CD4-positive, alpha-beta T cell treated with Interleukin-1 beta for 1 hour (primary cell): Measurements from ENCODE around the gene HAT1.
A peak's percentile ranks its signal among the peaks of the same experiment; 100 is the strongest.
"Not testable (repeated sequence)": the region's sequence is repeated elsewhere in the genome, so short reads cannot be mapped to it uniquely, and the experiment has no call there.

ENCODE experiments used
- DNase-seq, 2 donors: peaks; one replicate each; pipeline ENCODE4 v3.0.0-alpha.2; 2020 to 2022

HAT1 gene

GRCh38 chr2:171985076-171985475 is 62.8 kb downstream of the HAT1 start:
- DNase-seq, result no peak

- no peak for DNase-seq
Measured at GRCh38 chr2:171986778-171987177, 64.5 kb downstream of the HAT1 start.

- no peak for DNase-seq
Measured at GRCh38 chr2:171991027-171991426, 68.8 kb downstream of the HAT1 start.

GRCh38 chr2:171995586-171995985 is 73.3 kb downstream of the HAT1 start:
- no peak for DNase-seq

GRCh38 chr2:171996021-171996420 is 73.8 kb downstream of the HAT1 start:
- no peak for DNase-seq

- not testable (repeated sequence) for DNase-seq
Measured at GRCh38 chr2:171997031-171997430, 74.8 kb downstream of the HAT1 start.

- no peak for DNase-seq
Measured at GRCh38 chr2:171999161-171999560, 76.9 kb downstream of the HAT1 start.

GRCh38 chr2:171999604-172000469 is 77.6 kb downstream of the HAT1 start, which contains the start of gene METAP1D:
Gene METAP1D, plus strand, starts transcription at chr2:171999953. Its CDS starts 17 bp downstream, at chr2:171999970.
- DNase-seq, result peak; percentile 87 to 88

GRCh38 chr2:172000696-172001361 is 78.6 kb downstream of the HAT1 start:
- DNase-seq, result no peak

GRCh38 chr2:172007372-172007771 is 85.1 kb downstream of the HAT1 start:
- no peak for DNase-seq

GRCh38 chr2:172009823-172010222 is 87.6 kb downstream of the HAT1 start:
- no peak for DNase-seq

GRCh38 chr2:172011812-172012575 is 89.7 kb downstream of the HAT1 start:
- no peak for DNase-seq

- no peak for DNase-seq
Measured at GRCh38 chr2:172012677-172013391, 90.6 kb downstream of the HAT1 start.

GRCh38 chr2:172013396-172013795 is 91.1 kb downstream of the HAT1 start:
- no peak for DNase-seq

- no peak for DNase-seq
Measured at GRCh38 chr2:172021074-172021931, 99.0 kb downstream of the HAT1 start.

- DNase-seq, result no peak
Measured at GRCh38 chr2:172021955-172022354, 99.7 kb downstream of the HAT1 start.

GRCh38 chr2:172031536-172031935 is 109.3 kb downstream of the HAT1 start:
- no peak for DNase-seq
